ENCODE results near the gene CEP290. TPM values are rescaled to one million over a fixed set of nuclear protein-coding genes. Genes with fewer than 3 reads are reported as not detected.

The CEP290 gene
- polyA plus RNA-seq, 1 donor from 2014 or later: 43.9 TPM

DNA sequence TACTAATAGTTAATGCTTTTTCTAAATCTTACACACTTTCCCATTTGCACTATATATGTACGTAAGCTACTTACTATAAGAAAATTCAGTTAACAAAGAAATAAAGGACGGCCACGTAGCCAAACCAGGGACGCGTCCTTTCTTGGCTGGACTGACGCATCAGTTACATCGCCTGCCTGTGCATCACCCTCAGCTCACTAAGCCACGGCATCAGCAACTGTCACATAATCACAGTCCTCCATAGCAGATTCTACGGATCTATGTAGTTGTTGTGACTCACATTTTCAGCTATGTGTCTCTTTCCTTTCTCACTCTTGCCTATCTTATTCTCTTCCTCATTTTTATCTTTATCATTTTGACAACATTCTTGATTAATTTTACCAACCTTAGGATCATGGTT is 74.6 kb downstream of the CEP290 start:
- Histone ChIP-seq H3K4me3 (ENCODE audit: low read length) (no peak overlapping the region), H3K36me3 (ENCODE audit: insufficient read depth, low read length) (peaks cover 20% of the 10 kb centered on the region), H3K9me2 (ENCODE audit: insufficient read depth, low read length) (no peaks in the 10 kb centered on the region), H3K9me3 (ENCODE audit: low read length) (no peaks in the 10 kb centered on the region), H3K79me2 (replicated peaks; ENCODE audit: insufficient read depth, low read length) (no peaks in the 10 kb centered on the region), H3F3A (ENCODE audit: insufficient read depth, low read length, poor library complexity, severe bottlenecking) (no peaks in the 10 kb centered on the region), H3K27me3 (ENCODE audit: insufficient read depth, low read depth, low read length) (no peaks in the 10 kb centered on the region), H4K20me1 (ENCODE audit: insufficient read depth) (no peaks in the 10 kb centered on the region), H3K27ac (ENCODE audit: low read length) (no peak overlapping the region), H3K9ac (ENCODE audit: low read length) (no peak overlapping the region), H3K4me2 (ENCODE audit: low read length) (no peak overlapping the region), H2AFZ (ENCODE audit: low read depth, low read length) (no peak overlapping the region)
- TF ChIP-seq TAF1 (IDR thresholded peaks at IDR 0.05; ENCODE audit: low read depth) (no peak), SMC3 (conservative IDR thresholded peaks at IDR 0.05; ENCODE audit: poor library complexity) (no peak), POLR2AphosphoS5 (IDR thresholded peaks at IDR 0.05) (no peak), RAD21 (conservative IDR thresholded peaks at IDR 0.05) (no peak), MXI1 (conservative IDR thresholded peaks at IDR 0.05; ENCODE audit: poor library complexity, severe bottlenecking) (no peak), CTCF (IDR thresholded peaks at IDR 0.05; ENCODE audit: poor library complexity, severe bottlenecking) (no peak), EZH2 (IDR thresholded peaks at IDR 0.05; ENCODE audit: borderline replicate concordance, insufficient read depth, low read length, poor library complexity, severe bottlenecking) (no peak), EP300 (conservative IDR thresholded peaks at IDR 0.05; ENCODE audit: poor library complexity, severe bottlenecking) (no peak)
- TF ChIP-seq, protein P1, sequence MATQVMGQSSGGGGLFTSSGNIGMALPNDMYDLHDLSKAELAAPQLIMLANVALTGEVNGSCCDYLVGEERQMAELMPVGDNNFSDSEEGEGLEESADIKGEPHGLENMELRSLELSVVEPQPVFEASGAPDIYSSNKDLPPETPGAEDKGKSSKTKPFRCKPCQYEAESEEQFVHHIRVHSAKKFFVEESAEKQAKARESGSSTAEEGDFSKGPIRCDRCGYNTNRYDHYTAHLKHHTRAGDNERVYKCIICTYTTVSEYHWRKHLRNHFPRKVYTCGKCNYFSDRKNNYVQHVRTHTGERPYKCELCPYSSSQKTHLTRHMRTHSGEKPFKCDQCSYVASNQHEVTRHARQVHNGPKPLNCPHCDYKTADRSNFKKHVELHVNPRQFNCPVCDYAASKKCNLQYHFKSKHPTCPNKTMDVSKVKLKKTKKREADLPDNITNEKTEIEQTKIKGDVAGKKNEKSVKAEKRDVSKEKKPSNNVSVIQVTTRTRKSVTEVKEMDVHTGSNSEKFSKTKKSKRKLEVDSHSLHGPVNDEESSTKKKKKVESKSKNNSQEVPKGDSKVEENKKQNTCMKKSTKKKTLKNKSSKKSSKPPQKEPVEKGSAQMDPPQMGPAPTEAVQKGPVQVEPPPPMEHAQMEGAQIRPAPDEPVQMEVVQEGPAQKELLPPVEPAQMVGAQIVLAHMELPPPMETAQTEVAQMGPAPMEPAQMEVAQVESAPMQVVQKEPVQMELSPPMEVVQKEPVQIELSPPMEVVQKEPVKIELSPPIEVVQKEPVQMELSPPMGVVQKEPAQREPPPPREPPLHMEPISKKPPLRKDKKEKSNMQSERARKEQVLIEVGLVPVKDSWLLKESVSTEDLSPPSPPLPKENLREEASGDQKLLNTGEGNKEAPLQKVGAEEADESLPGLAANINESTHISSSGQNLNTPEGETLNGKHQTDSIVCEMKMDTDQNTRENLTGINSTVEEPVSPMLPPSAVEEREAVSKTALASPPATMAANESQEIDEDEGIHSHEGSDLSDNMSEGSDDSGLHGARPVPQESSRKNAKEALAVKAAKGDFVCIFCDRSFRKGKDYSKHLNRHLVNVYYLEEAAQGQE (IDR thresholded peaks at IDR 0.05; ENCODE audit: borderline replicate concordance): no peak

GRCh38 chr12:88063375-88063774 is 78.5 kb downstream of the CEP290 start:
- no peaks in the 10 kb centered on the region for H3K9me3 ChIP-seq (ENCODE audit: low read length)
- H3K9me2 ChIP-seq (ENCODE audit: insufficient read depth, low read length): no peaks in the 10 kb centered on the region
- no peak overlapping the region for H3K4me2 ChIP-seq (ENCODE audit: low read length)
- TF ChIP-seq SMC3 (conservative IDR thresholded peaks at IDR 0.05; ENCODE audit: poor library complexity): no peak
- no peak for TF ChIP-seq RAD21 (conservative IDR thresholded peaks at IDR 0.05)
- no peak for TF ChIP-seq POLR2AphosphoS5 (IDR thresholded peaks at IDR 0.05)
- TF ChIP-seq TAF1 (IDR thresholded peaks at IDR 0.05; ENCODE audit: low read depth): no peak
- no peak for TF ChIP-seq CTCF (IDR thresholded peaks at IDR 0.05; ENCODE audit: poor library complexity, severe bottlenecking)
- no peak for TF ChIP-seq EZH2 (IDR thresholded peaks at IDR 0.05; ENCODE audit: borderline replicate concordance, insufficient read depth, low read length, poor library complexity, severe bottlenecking)
- TF ChIP-seq EP300 (conservative IDR thresholded peaks at IDR 0.05; ENCODE audit: poor library complexity, severe bottlenecking): no peak
- TF ChIP-seq, protein P1 (IDR thresholded peaks at IDR 0.05; ENCODE audit: borderline replicate concordance): no peak
- TF ChIP-seq MXI1 (conservative IDR thresholded peaks at IDR 0.05; ENCODE audit: poor library complexity, severe bottlenecking): no peak
- no peaks in the 10 kb centered on the region for H3K79me2 ChIP-seq (replicated peaks; ENCODE audit: insufficient read depth, low read length)
- no peaks in the 10 kb centered on the region for H3F3A ChIP-seq (ENCODE audit: insufficient read depth, low read length, poor library complexity, severe bottlenecking)
- H4K20me1 ChIP-seq (ENCODE audit: insufficient read depth): no peaks in the 10 kb centered on the region
- H3K36me3 ChIP-seq (ENCODE audit: insufficient read depth, low read length): peaks cover 13% of the 10 kb centered on the region
- H2AFZ ChIP-seq (ENCODE audit: low read depth, low read length): no peak overlapping the region
- H3K27me3 ChIP-seq (ENCODE audit: insufficient read depth, low read depth, low read length): no peaks in the 10 kb centered on the region
- H3K27ac ChIP-seq (ENCODE audit: low read length): no peak overlapping the region
- H3K4me3 ChIP-seq (ENCODE audit: low read length): no peak overlapping the region
- no peak overlapping the region for H3K9ac ChIP-seq (ENCODE audit: low read length)

All from neural cell (in vitro differentiated cells).